Lower lobe of right lung (tissue), 2 donors: ENCODE measurements around the gene TANGO6. TPM values are rescaled to one million over a fixed set of nuclear protein-coding genes. Genes with fewer than 3 reads are reported as not detected.
"Not testable (repeated sequence)": the region's sequence is repeated elsewhere in the genome, so short reads cannot be mapped to it uniquely, and the experiment has no call there.

ENCODE experiments used
- ATAC-seq, 2 donors: fragments of 200-7000 bp; cut with Tn5 transposase; one replicate each; pipeline ENCODE4 v1.9.1; 2020 to 2022; ENCODE audit warnings: mild to moderate bottlenecking in 2 of 2, moderate library complexity in 2 of 2
- DNase-seq: peaks from one replicate; pipeline ENCODE4 v3.0.0-alpha.2; 2020
- H3K27ac ChIP-seq: fragments of 200-600 bp; one replicate; pipeline ENCODE4 v1.8.0; 2022
- H3K27me3 ChIP-seq: fragments of 200-600 bp; one replicate; pipeline ENCODE4 v1.8.0; 2022; ENCODE audit warnings: low read depth
- H3K36me3 ChIP-seq: fragments of 200-600 bp; one replicate; pipeline ENCODE4 v1.8.0; 2022; ENCODE audit warnings: mild to moderate bottlenecking
- H3K4me1 ChIP-seq: fragments of 200-600 bp; one replicate; pipeline ENCODE4 v1.8.0; 2022
- H3K4me3 ChIP-seq: fragments of 200-600 bp; one replicate; pipeline ENCODE4 v1.8.0; 2022; ENCODE audit warnings: mild to moderate bottlenecking
- H3K9me3 ChIP-seq: fragments of 200-600 bp; one replicate; pipeline ENCODE4 v1.8.0; 2022
- intact Hi-C: fragments of 100-400 bp; cut with DNase I; formaldehyde crosslinking; loops from one replicate; pipeline ENCODE4 v1.11.0; 2022
- total RNA-seq: library from RNA; stranded (reverse); fragmentation: NEBNext Ultra II Directional; extraction: Animal tissue kit (Norgen Biotek cat#: 25700); gene quantifications from one replicate; pipeline ENCODE4 v1.2.1, GENCODE V29; 2021
- TF ChIP-seq, protein P1 (sequence below): fragments of 200-600 bp; IDR thresholded peaks from one replicate; pipeline ENCODE4 v1.8.0; 2022; ENCODE audit warnings: antibody characterized with exemption, mild to moderate bottlenecking
- donor health status: DM: no; HTN: yes; CAD: no; lungs with severe emphysema.

Gene TANGO6
- total RNA-seq, 1 donor from 2014 or later = 20.4 TPM

DNA sequence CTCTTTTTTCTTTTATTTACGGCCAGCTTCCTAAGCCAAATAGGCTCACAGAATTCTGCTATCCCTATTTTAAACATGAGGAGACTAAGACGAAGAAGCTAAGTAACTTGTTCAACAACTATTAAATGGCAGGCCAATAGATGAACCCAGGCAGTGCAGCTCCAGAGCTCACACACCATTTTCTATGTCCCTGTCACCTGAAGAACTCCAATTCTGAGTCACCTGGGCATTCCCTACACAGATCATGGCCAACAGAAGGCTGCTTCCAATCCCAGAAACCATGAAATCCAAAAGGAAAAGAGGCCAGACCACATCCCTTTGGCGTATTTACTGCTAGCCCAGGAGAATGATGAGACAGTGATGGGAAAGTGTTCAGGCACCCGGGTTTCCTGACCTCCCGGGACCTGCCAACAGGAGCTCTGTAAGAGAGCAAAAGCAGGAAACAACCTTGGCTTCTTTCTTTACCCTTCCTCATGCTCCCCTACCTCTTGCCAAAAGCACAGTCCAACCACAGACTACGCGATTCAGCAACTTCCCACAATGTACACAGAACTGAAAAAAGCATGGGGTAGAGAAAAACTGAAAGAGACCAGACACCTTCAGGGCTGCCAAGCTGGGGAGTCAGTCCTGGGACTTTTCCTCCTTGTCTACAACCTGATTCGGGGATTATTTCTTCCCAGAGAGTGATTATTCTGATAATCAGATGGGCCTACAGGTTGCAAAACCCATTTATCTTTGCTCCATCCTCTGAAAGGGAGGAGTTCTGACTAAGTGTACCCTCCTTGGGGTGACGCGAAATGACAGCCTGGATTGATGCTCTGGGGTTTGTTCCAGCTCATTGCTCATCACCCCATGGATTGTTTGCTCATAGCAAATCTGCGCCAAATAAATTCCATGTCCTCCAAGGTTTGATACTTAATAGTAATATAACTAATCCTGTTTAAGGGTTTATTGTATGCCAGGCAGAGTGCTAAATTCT is 214.4 kb downstream of the TANGO6 start:
- Histone ChIP-seq H3K36me3 (no peaks in the 10 kb centered on the region), H3K4me3 (no peak overlapping the region), H3K27ac (no peak overlapping the region), H3K27me3 (no peaks in the 10 kb centered on the region), H3K4me1 (no peaks in the 10 kb centered on the region), H3K9me3 (no peaks in the 10 kb centered on the region)
- DNase-seq (no peak), ATAC-seq (peak; percentile 72 to 77)
- TF ChIP-seq, protein P1, sequence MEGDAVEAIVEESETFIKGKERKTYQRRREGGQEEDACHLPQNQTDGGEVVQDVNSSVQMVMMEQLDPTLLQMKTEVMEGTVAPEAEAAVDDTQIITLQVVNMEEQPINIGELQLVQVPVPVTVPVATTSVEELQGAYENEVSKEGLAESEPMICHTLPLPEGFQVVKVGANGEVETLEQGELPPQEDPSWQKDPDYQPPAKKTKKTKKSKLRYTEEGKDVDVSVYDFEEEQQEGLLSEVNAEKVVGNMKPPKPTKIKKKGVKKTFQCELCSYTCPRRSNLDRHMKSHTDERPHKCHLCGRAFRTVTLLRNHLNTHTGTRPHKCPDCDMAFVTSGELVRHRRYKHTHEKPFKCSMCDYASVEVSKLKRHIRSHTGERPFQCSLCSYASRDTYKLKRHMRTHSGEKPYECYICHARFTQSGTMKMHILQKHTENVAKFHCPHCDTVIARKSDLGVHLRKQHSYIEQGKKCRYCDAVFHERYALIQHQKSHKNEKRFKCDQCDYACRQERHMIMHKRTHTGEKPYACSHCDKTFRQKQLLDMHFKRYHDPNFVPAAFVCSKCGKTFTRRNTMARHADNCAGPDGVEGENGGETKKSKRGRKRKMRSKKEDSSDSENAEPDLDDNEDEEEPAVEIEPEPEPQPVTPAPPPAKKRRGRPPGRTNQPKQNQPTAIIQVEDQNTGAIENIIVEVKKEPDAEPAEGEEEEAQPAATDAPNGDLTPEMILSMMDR = no peak
- intact Hi-C loops = no loop called here

DNA sequence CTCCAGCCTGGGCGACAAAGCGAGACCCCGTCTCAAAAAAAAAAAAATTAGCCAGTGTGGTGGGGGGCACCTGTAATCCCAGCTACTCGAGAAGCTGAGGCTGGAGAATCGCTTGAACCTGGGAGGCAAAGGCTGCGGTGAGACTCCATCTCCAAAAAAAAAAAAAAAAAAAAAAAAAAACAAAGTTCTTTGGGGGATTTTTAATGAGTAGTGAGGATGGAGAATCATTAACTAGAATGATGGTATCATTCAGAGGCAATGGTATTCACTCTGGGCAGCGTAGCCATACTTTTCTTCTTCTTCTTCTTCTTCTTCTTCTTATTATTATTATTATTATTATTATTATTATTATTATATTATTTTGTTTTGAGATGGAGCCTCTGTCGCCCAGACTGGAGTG is 220.2 kb downstream of the TANGO6 start:
- ATAC-seq, H3K27ac ChIP-seq, H3K36me3 ChIP-seq, intact Hi-C loops, H3K27me3 ChIP-seq, H3K4me1 ChIP-seq, H3K9me3 ChIP-seq, DNase-seq, H3K4me3 ChIP-seq: not testable (repeated sequence)

DNA sequence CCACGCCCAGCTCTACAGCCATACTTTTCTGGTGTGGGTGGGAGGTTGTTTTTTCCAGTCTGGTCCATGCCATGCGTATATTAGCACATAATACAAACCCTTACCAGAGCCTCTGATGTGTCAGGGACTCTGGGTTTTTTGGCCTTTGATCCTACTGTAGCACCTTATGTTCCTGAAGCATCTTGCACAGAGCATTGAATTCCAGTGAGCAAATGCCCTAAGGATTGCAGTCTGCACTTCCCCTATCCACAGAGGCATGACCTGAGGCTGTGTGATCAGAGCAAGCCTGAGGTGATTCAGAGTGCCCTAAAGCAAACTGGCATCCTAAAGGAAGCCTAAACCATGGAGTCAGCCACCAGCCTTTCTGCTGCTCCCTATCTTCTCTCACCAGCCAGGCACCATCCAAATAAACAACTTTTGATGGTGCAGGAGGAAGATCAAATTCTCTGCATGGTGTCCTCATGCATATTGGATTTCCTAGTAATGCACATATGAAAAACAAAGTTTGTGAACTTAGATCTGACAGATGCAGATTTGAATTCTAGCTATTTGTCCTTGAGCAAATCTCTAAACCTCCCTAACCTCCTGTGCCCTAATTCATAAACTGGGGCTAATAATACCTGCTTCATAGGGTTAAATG is 220.9 kb downstream of the TANGO6 start:
- Histone ChIP-seq H3K9me3 (no peaks in the 10 kb centered on the region), H3K4me1 (no peaks in the 10 kb centered on the region), H3K4me3 (no peak overlapping the region), H3K36me3 (no peaks in the 10 kb centered on the region), H3K27me3 (no peaks in the 10 kb centered on the region), H3K27ac (no peak overlapping the region)
- DNase-seq (no peak), ATAC-seq (no peak)
- TF ChIP-seq, protein P1 = no peak
- intact Hi-C loops = no loop called here

DNA sequence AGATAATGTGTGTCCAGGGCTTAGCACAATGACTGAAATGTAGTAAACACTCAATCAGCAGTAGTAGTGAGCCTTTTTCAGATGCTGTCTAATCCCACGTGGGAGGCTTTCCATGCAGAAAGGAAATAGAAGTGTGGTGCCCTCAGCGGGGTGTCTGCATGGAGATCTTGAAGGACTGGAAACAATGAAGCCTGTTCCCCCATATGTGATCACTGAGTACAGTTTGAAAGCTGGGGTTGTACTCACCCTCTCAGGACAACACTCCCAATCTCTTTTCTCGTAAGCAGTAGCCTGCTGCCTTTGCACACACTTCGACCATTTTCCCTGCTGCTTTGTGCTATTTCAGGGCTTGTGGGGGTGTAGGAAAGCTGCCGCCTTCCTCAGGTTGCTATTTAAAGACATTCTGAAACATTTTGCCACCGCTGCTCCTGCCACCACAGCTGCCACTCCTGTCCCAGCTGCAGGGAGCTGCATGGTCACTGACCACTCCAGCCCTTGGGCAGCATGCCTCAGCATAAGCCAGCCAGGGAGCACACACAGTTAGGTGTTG is 221.5 kb downstream of the TANGO6 start:
- H3K27me3 ChIP-seq = no peaks in the 10 kb centered on the region
- intact Hi-C loops = no loop called here
- no peaks in the 10 kb centered on the region for H3K4me1 ChIP-seq
- TF ChIP-seq, protein P1 = no peak
- no peak for DNase-seq
- no peak overlapping the region for H3K27ac ChIP-seq
- no peaks in the 10 kb centered on the region for H3K9me3 ChIP-seq
- no peaks in the 10 kb centered on the region for H3K36me3 ChIP-seq
- ATAC-seq = peak in 1 of 2 donors; percentile 28
- no peak overlapping the region for H3K4me3 ChIP-seq

DNA sequence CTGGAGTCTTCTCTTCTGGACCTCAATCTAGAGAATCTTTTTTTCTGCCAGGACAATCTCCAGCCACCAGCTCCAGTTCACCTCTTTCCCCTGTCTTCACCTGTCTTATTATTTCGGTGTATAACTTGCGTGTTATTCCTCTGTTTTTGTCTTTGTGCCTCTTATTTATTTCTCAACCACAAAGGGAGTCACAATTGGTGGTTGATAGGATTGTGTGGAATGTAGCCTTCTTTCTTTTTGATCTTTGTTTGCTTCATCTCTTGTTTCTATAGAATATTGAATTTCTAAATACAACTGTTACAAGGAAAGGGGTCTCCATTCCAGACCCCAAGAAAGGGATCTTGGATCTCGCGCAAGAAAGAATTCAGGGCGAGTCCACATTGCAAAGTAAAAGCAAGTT is 226.2 kb downstream of the TANGO6 start:
- DNase-seq (no peak), ATAC-seq (no peak)
- H3K4me3 ChIP-seq = no peak overlapping the region
- intact Hi-C loops = no loop called here
- H3K27me3 ChIP-seq = no peaks in the 10 kb centered on the region
- H3K27ac ChIP-seq = no peak overlapping the region
- H3K36me3 ChIP-seq = no peaks in the 10 kb centered on the region
- H3K9me3 ChIP-seq = no peaks in the 10 kb centered on the region
- peaks cover 6% of the 10 kb centered on the region for H3K4me1 ChIP-seq
- TF ChIP-seq, protein P1 = no peak

DNA sequence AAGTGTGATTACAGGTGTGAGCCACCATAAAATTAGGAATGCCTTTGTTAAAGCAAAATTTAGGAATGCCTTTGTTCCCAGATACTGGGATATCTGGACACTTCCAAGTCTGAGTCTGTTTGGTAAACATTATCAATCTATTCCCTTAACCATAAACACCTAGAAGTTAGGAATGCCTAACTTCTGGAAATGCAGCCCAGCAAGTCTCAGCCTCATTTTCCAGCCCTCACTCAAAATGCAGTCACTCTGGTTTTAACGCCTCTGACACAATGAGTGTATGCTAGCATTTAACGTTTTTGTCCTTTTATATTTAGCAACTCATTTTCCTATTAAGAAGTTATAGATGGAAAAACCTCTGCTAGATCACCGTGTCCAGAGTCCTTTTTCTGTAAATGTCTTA is 227.7 kb downstream of the TANGO6 start:
- no peaks in the 10 kb centered on the region for H3K9me3 ChIP-seq
- DNase-seq (no peak), ATAC-seq (no peak)
- peaks cover 6% of the 10 kb centered on the region for H3K4me1 ChIP-seq
- TF ChIP-seq, protein P1 = no peak
- H3K27me3 ChIP-seq = no peaks in the 10 kb centered on the region
- H3K36me3 ChIP-seq = no peaks in the 10 kb centered on the region
- intact Hi-C loops = no loop called here
- no peak overlapping the region for H3K27ac ChIP-seq
- no peak overlapping the region for H3K4me3 ChIP-seq
